Parietal lobe (tissue), 2 donors: ENCODE data around the gene CAPZA1. TPM values are rescaled to one million over a fixed set of nuclear protein-coding genes. Genes with fewer than 3 reads are reported as not detected.

ENCODE experiments used
- small RNA-seq: library from RNA; depleted of rRNA; stranded (forward); fragments of <200 nt; gene quantifications from one replicate; pipeline ENCODE3, GENCODE V24; 2014; ENCODE audit warnings: low replicate concordance
- total RNA-seq: library from RNA; depleted of rRNA; stranded (reverse); fragments of >200 nt; gene quantifications from one replicate; pipeline ENCODE4 v1.2.3, GENCODE V29; 2014

The CAPZA1 gene
- total RNA-seq, result 110 TPM

DNA sequence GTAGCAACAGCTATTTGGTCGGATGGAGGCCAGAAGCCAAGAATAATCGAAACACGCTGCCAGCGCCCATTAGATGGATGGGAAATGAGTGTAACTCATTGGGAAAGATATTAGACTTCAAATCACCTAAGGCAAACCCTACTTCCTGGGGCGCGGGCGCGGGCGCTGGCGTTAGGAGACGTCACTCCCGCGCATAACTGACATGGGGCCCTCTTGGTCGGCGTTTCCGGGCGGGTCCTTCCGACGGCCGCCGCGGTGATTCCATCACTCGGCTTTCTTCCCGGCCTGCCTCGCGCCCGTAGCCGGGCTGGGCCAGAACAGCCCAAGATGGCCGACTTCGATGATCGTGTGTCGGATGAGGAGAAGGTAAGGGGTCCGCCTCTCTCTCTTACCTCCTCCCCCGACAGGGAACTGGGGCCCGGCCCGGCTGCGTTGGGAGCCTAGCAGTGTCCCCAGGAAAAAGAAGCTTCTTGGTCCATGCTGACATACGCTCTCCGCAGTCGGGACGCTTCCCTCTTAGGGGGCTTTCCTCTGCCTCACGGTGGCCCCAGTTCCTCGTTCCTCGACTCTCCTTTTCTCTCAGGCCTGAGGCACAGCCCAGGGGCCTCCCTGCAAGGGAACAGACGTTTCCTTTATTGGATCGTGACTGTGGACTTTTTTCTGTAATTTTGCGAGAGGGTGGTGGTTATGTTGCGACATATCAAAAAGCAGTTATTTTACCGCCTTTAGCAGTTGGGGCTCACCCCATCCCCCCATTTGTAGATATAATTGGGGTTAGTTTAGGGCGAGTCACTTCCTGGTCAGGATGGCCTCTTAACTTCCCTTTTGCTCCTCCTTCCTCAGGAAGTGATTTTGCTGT, at the start of gene CAPZA1:
CAPZA1 (plus strand) TSS at position 315 of the 859 bp plus-strand sequence; CDS start at position 328, 13 bp downstream.

DNA sequence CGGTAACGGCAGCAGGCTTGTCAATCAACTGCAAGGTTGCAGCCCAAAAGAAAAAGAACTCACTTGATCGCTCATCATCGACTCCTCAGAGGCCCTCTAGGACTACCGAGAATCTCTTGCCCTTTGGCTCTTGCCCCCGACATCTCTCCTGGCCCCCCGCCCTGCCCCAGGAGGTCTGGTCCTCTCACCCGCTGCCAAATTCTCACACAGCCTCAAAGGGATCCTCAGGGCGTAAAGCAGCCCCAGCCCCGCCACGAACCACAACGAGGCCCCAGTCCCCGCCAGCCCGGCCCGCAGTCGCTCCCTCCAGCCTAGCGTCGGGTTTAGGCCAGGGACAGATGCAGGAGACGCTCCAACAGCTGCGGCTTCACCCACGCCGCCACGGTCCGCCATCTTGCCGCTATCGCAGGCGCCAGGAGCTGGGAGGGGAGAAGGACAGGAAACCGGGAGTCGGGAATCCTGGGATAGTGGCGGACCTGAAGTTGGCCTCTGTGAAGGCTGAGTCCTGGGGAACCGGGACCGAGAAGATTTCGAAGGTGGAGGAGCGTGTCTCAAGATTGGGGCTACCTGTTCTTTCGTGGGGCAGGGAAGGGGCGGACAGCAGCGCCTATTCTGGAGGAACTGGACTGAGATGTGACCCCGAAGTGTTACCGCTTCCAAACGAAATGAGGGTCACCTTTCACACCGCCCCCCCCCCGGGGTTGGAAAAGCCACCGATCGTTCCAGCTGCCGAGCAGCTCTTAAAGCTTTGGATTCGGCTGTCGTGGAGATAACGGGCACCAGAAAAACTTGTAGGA, 713 bp upstream of the CAPZA1 start, which contains the start of gene ST7L:
ST7L (minus strand) TSS at position 421 of the 797 bp plus-strand sequence; CDS start at position 393, 28 bp downstream.

DNA sequence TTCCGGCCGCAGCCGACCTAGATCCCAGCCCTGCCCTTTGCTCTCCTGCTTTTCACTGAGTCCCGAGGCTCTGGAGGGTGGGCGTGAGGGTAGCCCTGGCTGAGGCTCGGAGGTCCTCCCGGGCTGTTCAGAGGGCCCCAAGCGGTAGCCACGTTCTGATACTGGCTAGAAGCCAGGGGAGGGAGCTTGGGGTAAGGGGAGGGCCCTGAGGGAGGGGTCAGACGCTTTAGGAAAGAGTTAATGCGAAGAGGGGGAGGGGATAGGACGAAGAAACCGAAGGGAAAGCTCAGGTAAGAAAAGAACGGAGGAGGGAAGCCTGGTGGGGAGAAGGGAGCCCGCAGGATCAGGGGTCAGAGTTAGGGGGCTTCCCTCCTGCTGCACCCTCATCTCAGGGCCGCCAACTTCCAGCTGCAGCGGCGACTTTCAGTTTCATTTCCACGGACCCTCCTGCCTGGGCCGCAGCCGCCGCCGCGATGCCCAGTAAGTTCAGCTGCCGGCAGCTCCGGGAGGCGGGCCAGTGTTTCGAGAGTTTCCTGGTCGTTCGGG, 54.9 kb downstream of the CAPZA1 start, which contains the start of gene MOV10:
MOV10 (plus strand) TSS at position 220 of the 546 bp plus-strand sequence; CDS start at position 474, 254 bp downstream.

DNA sequence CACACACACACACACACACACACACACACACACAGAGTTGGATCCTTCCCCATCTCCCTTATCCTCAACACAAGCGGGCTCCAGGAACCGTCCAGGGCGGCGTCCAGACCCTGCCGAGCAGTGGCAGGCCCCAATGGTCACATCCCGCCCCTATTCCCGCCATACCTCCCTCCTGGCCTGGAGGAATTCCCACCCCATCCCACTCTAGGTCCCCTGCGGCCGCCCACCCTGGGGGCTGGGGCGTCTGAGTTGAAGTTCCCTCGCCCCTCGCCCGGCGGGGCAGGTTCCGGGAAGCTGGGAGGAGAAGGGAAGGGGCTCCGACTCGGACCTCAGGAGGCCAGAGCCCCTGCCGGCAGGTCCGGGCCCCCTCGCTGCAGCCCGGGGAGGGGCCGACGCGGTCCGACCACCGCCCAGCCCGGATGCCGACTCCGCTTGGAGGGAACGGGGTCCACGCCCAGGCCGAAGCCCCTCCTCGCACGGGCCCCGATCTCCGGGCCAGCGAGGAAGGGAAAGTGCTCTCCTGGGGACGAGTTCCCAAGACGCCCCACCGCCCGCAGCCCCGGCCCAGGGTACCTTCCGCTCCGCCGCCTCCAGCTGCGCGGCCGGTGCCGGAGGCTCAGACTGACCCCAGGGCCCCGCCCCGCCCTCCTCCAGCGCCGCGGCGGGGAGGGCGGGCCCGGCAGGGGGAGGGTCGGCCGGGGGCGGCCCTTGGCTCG, 87.0 kb downstream of the CAPZA1 start, which contains the start of gene RHOC:
RHOC (minus strand) TSS at position 623 of the 716 bp plus-strand sequence. CDS start 3,328 bp downstream, outside the sequence.

DNA sequence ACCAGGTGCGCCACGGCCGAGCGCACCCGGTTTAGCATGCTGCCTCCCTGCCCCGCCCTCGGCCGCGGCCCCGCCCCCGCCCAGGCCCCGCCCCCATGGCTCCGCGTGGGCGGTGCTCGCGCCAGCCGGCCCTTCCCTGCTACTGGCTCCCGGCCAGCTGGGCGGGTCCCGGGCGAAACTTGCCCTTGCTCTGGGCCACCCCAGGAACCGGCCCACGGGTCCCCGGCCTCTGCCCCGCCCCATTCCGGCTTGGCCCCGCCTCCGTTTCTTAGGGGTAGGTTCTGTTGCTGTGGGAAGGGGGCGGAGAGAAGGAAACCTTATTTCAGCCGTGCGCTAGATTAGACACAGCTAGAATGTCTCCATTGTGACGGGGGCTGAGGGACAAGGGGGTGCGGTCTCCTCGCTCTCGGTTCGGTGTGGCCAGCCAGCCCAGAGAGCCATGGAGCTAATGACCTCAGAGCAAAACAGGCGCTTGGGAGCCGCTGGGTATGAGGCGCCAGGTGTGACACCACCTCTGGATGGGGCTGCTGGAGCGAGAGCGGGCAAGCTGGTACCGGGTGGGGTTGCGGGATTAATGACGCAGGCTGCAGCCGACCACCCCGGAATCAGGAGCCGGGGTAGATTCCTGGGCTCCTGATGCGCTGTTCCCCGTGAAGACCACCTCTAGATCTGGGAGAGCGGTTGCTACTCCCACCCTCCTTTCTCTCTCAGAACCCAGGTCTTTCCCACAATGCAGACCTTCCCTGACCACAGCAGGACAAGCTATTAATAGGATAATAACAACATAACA, 95.8 kb downstream of the CAPZA1 start, which contains the start of gene PPM1J:
PPM1J (minus strand) TSS at position 69 of the 790 bp plus-strand sequence; CDS start at position 38, 31 bp downstream.

Small RNA genes lying within 50 kb of the gene (small RNA-seq; reads per million reads assigned to genes)
- not detected for gene RNU7-70P

Other genes starting within 250 kb of the CAPZA1 start
- 40.4 TPM for gene CTTNBP2NL, start 223.6 kb upstream of the CAPZA1 start, total RNA-seq
- 5.6 TPM for gene WNT2B, start 110.9 kb upstream of the CAPZA1 start, total RNA-seq
- gene ST7L, start 691 bp upstream of the CAPZA1 start, total RNA-seq, result 49.8 TPM
- 9.1 TPM for gene MOV10, start 54.8 kb downstream of the CAPZA1 start, total RNA-seq
- gene RHOC, start 87.3 kb downstream of the CAPZA1 start, total RNA-seq, result 30.7 TPM
- gene PPM1J, start 95.5 kb downstream of the CAPZA1 start, total RNA-seq, result 3.4 TPM